Neural cell (in vitro differentiated cells): ENCODE results near the gene CXCL6. TPM values are rescaled to one million over a fixed set of nuclear protein-coding genes. Genes with fewer than 3 reads are reported as not detected.

Experiments
- H2AFZ ChIP-seq: fragments of 200-600, 300-800 bp; sonication (generic), shearing (Covaris generic); 2 replicates; pipeline ENCODE4 v1.6.0; 2014; ENCODE audit warnings: low read depth, mild to moderate bottlenecking, antibody characterized with exemption, low read length, moderate library complexity
- H3F3A ChIP-seq: fragments of 200-600 bp; shearing (Covaris generic); 2 replicates; pipeline ENCODE4 v1.6.1; 2016; ENCODE audit warnings: mild to moderate bottlenecking, moderate library complexity, mixed read lengths, antibody characterized with exemption, low read length; ENCODE audit not compliant: insufficient read depth, poor library complexity, severe bottlenecking
- H3K27ac ChIP-seq: fragments of 200-600, 300-800 bp; sonication (generic), shearing (Covaris generic); 2 replicates; pipeline ENCODE4 v1.5.1; 2014; ENCODE audit warnings: mild to moderate bottlenecking, low read length, moderate library complexity
- H3K27me3 ChIP-seq: fragments of 300-800, 200-600 bp; sonication (generic), shearing (Covaris generic); 2 replicates; pipeline ENCODE4 v1.6.0; 2014; ENCODE audit warnings: mild to moderate bottlenecking, low read depth, low read length, moderate library complexity; ENCODE audit not compliant: insufficient read depth
- H3K36me3 ChIP-seq: fragments of 300-800, 200-600 bp; sonication (generic), shearing (Covaris generic); 2 replicates; pipeline ENCODE4 v1.5.1; 2014; ENCODE audit warnings: mild to moderate bottlenecking, antibody characterized with exemption, low read length, moderate library complexity; ENCODE audit not compliant: insufficient read depth
- H3K4me2 ChIP-seq: fragments of 300-800, 200-600 bp; sonication (generic), shearing (Covaris generic); 2 replicates; pipeline ENCODE4 v1.6.0; 2014; ENCODE audit warnings: mild to moderate bottlenecking, low read length
- H3K4me3 ChIP-seq: fragments of 300-800, 200-600 bp; sonication (generic), shearing (Covaris generic); 2 replicates; pipeline ENCODE4 v1.5.1; 2014; ENCODE audit warnings: mild to moderate bottlenecking, low read length, moderate library complexity
- H3K79me2 ChIP-seq: fragments of 200-600 bp; shearing (Covaris generic); replicated peaks from 2 replicates; pipeline ENCODE4 v1.6.0; 2014; ENCODE audit warnings: mild to moderate bottlenecking, low read length, moderate library complexity; ENCODE audit not compliant: insufficient read depth
- H3K9ac ChIP-seq: fragments of 300-800, 200-600 bp; sonication (generic), shearing (Covaris generic); 2 replicates; pipeline ENCODE4 v1.6.1; 2016; ENCODE audit warnings: mild to moderate bottlenecking, low read length, mixed read lengths
- H3K9me2 ChIP-seq: fragments of 200-600 bp; shearing (Covaris generic); 2 replicates; pipeline ENCODE4 v1.6.1; 2016; ENCODE audit warnings: mild to moderate bottlenecking, low read length, mixed read lengths; ENCODE audit not compliant: insufficient read depth
- H3K9me3 ChIP-seq: fragments of 200-600, 300-800 bp; sonication (generic), shearing (Covaris generic); 2 replicates; pipeline ENCODE4 v1.6.1; 2016; ENCODE audit warnings: mild to moderate bottlenecking, mixed run types, low read length, moderate library complexity, mixed read lengths
- H4K20me1 ChIP-seq: fragments of 200-600 bp; shearing (Covaris generic); 2 replicates; pipeline ENCODE4 v1.6.1; 2016; ENCODE audit warnings: mild to moderate bottlenecking, mixed run types; ENCODE audit not compliant: insufficient read depth
- EP300 ChIP-seq: fragments of 450-650 bp; conservative IDR thresholded peaks from 2 replicates; pipeline ENCODE4 v1.6.1; 2014; ENCODE audit warnings: antibody characterized with exemption, mild to moderate bottlenecking, moderate library complexity; ENCODE audit not compliant: poor library complexity, severe bottlenecking
- EZH2 ChIP-seq: fragments of 200-600, 300-800 bp; shearing (Covaris generic), sonication (generic); IDR thresholded peaks from 2 replicates; pipeline ENCODE4 v1.6.1; 2014; ENCODE audit warnings: antibody characterized with exemption, low read length, borderline replicate concordance, mild to moderate bottlenecking; ENCODE audit not compliant: insufficient read depth, poor library complexity, severe bottlenecking
- MXI1 ChIP-seq: fragments of 450-650 bp; conservative IDR thresholded peaks from 2 replicates; pipeline ENCODE4 v1.6.1; 2014; ENCODE audit warnings: antibody characterized with exemption, mild to moderate bottlenecking; ENCODE audit not compliant: poor library complexity, severe bottlenecking
- POLR2AphosphoS5 ChIP-seq: IDR thresholded peaks from 2 replicates; pipeline ENCODE4 v1.6.1; 2012
- RAD21 ChIP-seq: fragments of 450-650 bp; conservative IDR thresholded peaks from 2 replicates; pipeline ENCODE4 v1.6.1; 2014; ENCODE audit warnings: antibody characterized with exemption, mild to moderate bottlenecking, moderate library complexity
- SMC3 ChIP-seq: fragments of 450-650 bp; conservative IDR thresholded peaks from 2 replicates; pipeline ENCODE4 v1.6.1; 2014; ENCODE audit warnings: antibody characterized with exemption, mild to moderate bottlenecking, moderate library complexity; ENCODE audit not compliant: poor library complexity
- TAF1 ChIP-seq: IDR thresholded peaks from 2 replicates; pipeline ENCODE4 v1.6.1; 2012; ENCODE audit warnings: low read depth
- polyA plus RNA-seq: library from polyadenylated mRNA; depleted of rRNA; stranded (reverse); fragments of >200 nt; gene quantifications from 2 replicates; pipeline ENCODE4 v1.2.3, GENCODE V29; 2014
- TF ChIP-seq, protein P1 (sequence below): fragments of 450-650 bp; IDR thresholded peaks from 2 replicates; pipeline ENCODE4 v1.5.1; 2014; ENCODE audit warnings: antibody characterized with exemption, mild to moderate bottlenecking, moderate library complexity; ENCODE audit not compliant: poor library complexity, severe bottlenecking
- TF ChIP-seq, protein P2 (sequence below): IDR thresholded peaks from 2 replicates; pipeline ENCODE4 v1.6.1; 2012; ENCODE audit warnings: borderline replicate concordance

The CXCL6 gene
- polyA plus RNA-seq, 1 donor from 2014 or later, result not detected

DNA sequence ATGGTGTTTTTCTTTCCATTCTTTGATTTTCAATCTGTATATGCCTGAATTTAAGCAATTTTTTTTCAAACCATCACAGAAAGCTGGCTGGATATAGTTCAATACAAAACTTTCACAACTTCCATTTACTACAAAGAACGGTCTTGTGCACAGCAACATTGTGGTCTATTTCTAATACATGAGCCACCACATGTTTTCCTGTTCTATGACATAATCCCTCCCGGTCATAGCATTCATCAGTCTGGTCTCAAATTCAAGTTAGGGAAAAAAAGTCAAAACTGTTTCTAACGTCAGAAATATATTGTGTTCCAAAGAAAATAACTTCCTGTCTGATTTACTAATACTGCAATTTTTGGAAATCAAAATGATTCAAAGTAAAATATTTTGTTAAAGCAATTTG, 7.5 kb upstream of the CXCL6 start:
- Histone ChIP-seq H2AFZ (no peak overlapping the region), H3F3A (no peaks in the 10 kb centered on the region), H3K9me2 (no peaks in the 10 kb centered on the region), H3K27me3 (no peaks in the 10 kb centered on the region), H3K36me3 (no peaks in the 10 kb centered on the region), H4K20me1 (no peaks in the 10 kb centered on the region), H3K9ac (no peak overlapping the region), H3K79me2 (no peaks in the 10 kb centered on the region), H3K4me3 (no peak overlapping the region), H3K27ac (no peak overlapping the region), H3K4me2 (no peak overlapping the region), H3K9me3 (no peaks in the 10 kb centered on the region)
- TF ChIP-seq RAD21 (no peak), EP300 (no peak), EZH2 (no peak), MXI1 (no peak), SMC3 (no peak), TAF1 (no peak), POLR2AphosphoS5 (no peak)
- TF ChIP-seq, protein P1, sequence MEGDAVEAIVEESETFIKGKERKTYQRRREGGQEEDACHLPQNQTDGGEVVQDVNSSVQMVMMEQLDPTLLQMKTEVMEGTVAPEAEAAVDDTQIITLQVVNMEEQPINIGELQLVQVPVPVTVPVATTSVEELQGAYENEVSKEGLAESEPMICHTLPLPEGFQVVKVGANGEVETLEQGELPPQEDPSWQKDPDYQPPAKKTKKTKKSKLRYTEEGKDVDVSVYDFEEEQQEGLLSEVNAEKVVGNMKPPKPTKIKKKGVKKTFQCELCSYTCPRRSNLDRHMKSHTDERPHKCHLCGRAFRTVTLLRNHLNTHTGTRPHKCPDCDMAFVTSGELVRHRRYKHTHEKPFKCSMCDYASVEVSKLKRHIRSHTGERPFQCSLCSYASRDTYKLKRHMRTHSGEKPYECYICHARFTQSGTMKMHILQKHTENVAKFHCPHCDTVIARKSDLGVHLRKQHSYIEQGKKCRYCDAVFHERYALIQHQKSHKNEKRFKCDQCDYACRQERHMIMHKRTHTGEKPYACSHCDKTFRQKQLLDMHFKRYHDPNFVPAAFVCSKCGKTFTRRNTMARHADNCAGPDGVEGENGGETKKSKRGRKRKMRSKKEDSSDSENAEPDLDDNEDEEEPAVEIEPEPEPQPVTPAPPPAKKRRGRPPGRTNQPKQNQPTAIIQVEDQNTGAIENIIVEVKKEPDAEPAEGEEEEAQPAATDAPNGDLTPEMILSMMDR, result no peak
- TF ChIP-seq, protein P2, sequence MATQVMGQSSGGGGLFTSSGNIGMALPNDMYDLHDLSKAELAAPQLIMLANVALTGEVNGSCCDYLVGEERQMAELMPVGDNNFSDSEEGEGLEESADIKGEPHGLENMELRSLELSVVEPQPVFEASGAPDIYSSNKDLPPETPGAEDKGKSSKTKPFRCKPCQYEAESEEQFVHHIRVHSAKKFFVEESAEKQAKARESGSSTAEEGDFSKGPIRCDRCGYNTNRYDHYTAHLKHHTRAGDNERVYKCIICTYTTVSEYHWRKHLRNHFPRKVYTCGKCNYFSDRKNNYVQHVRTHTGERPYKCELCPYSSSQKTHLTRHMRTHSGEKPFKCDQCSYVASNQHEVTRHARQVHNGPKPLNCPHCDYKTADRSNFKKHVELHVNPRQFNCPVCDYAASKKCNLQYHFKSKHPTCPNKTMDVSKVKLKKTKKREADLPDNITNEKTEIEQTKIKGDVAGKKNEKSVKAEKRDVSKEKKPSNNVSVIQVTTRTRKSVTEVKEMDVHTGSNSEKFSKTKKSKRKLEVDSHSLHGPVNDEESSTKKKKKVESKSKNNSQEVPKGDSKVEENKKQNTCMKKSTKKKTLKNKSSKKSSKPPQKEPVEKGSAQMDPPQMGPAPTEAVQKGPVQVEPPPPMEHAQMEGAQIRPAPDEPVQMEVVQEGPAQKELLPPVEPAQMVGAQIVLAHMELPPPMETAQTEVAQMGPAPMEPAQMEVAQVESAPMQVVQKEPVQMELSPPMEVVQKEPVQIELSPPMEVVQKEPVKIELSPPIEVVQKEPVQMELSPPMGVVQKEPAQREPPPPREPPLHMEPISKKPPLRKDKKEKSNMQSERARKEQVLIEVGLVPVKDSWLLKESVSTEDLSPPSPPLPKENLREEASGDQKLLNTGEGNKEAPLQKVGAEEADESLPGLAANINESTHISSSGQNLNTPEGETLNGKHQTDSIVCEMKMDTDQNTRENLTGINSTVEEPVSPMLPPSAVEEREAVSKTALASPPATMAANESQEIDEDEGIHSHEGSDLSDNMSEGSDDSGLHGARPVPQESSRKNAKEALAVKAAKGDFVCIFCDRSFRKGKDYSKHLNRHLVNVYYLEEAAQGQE, result no peak

DNA sequence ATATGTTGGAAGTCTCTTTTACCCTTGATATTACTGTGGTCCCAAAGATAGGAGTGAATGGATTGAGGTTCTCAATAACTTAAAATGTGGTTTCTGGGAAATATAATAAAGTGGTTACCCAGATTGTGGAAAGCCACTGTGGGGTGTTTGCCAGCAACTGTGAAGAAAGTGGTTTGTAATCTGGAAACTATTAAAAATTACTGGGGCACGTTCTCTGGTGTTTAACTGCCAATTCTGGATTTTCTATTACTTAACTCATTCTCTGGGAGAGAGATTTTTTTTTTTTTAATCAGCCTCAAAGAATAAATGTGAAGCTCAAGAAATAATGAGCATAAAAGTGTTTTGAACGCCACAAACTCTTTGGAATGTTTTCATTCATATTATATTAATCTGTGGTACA, 4.9 kb upstream of the CXCL6 start:
- Histone ChIP-seq H3K4me3 (no peak overlapping the region), H4K20me1 (no peaks in the 10 kb centered on the region), H3K9ac (no peak overlapping the region), H3F3A (no peaks in the 10 kb centered on the region), H3K27me3 (peaks cover 5% of the 10 kb centered on the region), H3K9me3 (no peaks in the 10 kb centered on the region), H3K79me2 (no peaks in the 10 kb centered on the region), H2AFZ (no peak overlapping the region), H3K27ac (no peak overlapping the region), H3K9me2 (no peaks in the 10 kb centered on the region), H3K36me3 (no peaks in the 10 kb centered on the region), H3K4me2 (no peak overlapping the region)
- TF ChIP-seq SMC3 (no peak), MXI1 (no peak), EP300 (no peak), POLR2AphosphoS5 (no peak), RAD21 (no peak), TAF1 (no peak), EZH2 (no peak)
- TF ChIP-seq, protein P2, result no peak
- TF ChIP-seq, protein P1, result no peak
